Right lobe of liver (tissue), 6 donors: Measurements from ENCODE around the gene SERPINB2. TPM values are rescaled to one million over a fixed set of nuclear protein-coding genes. Genes with fewer than 3 reads are reported as not detected.

Source experiments
- ATAC-seq, 4 donors: fragments of 200-7000 bp; cut with Tn5 transposase; one replicate each; pipeline ENCODE4 v1.9.1; 2020; ENCODE audit warnings: mild to moderate bottlenecking in 4 of 4, moderate library complexity in 4 of 4
- DNase-seq, 3 donors: peaks; one replicate each; pipeline ENCODE4 v3.0.0-alpha.2; 2020
- H3K27ac ChIP-seq, 3 donors: fragments of 200-600 bp; one replicate each; pipeline ENCODE4 v1.8.0; 2022
- H3K27me3 ChIP-seq, 2 donors: fragments of 200-600 bp; one replicate each; pipeline ENCODE4 v1.8.0; 2022
- H3K36me3 ChIP-seq, 4 donors: fragments of 200-600 bp; sonication (generic) in 1 of 4; one replicate each; pipeline versions ENCODE4 v1.5.1 to v1.8.0; 2017 to 2022; ENCODE audit warnings: control low read depth in 1 of 4
- H3K4me1 ChIP-seq, 4 donors: fragments of 200-600 bp; sonication (generic) in 1 of 4; one replicate each; pipeline versions ENCODE4 v1.5.1 to v1.8.0; 2017 to 2022; ENCODE audit warnings: control low read depth in 1 of 4
- H3K4me3 ChIP-seq, 3 donors: fragments of 200-600 bp; one replicate each; pipeline ENCODE4 v1.8.0; 2022
- H3K9me3 ChIP-seq, 4 donors: fragments of 200-600 bp; sonication (generic) in 1 of 4; one replicate each; pipeline versions ENCODE4 v1.5.1 to v1.8.0; 2017 to 2022; ENCODE audit warnings: control low read depth in 1 of 4
- CTCF ChIP-seq, 4 donors: fragments of 200-600 bp in 3 of 4; fragments of 450-650 bp in 1 of 4; IDR thresholded peaks; one replicate each; pipeline versions ENCODE4 v1.5.1 to v1.8.0; 2016 to 2022; ENCODE audit warnings: antibody characterized with exemption in 4 of 4, mild to moderate bottlenecking in 2 of 4
- POLR2A ChIP-seq: fragments of 450-650 bp; IDR thresholded peaks from one replicate; pipeline ENCODE4 v1.6.1; 2017; ENCODE audit warnings: antibody characterized with exemption, mild to moderate bottlenecking
- WGBS: methylation state at CpG from one replicate; pipeline ENCODE4 v1.1.6; 2018; ENCODE audit warnings: low coverage, low lambda C conversion rate; ENCODE audit not compliant: insufficient coverage; ENCODE audit errors: missing lambda C conversion rate; 5-methylcytosine and 5-hydroxymethylcytosine counted together
- intact Hi-C, 2 donors: fragments of 100-400 bp; cut with DNase I; formaldehyde crosslinking; loops; one replicate each; pipeline versions ENCODE4 v1.11.2 to v1.14.1; 2022
- total RNA-seq, 6 experiments: library from RNA; depleted of rRNA in 2 of 6; stranded (reverse); fragments of >200 nt in 2 of 6; fragmentation: NEBNext Ultra II Directional in 3 of 6; extraction: Animal tissue kit (Norgen Biotek cat#: 25700) in 3 of 6; gene quantifications; one replicate each; pipeline versions ENCODE4 v1.1.0 to v1.2.4, GENCODE V29; 2016 to 2023
- donor health status: DM: no; HTN: yes; CAD: no.
- donor health status: DM: no; HTN: no; CAD: no.
- donor health status: DM: no; HTN: no; CAD: no.
- donor health status: DM: no; HTN: yes; CAD: no.
- donor health status: DM: no; HTN: yes; CAD: no.

The SERPINB2 gene
- total RNA-seq, 6 experiments from 2014 or later, result not detected

- 82% methylated on average over 3 of the region's 3 CpGs for WGBS
- ATAC-seq, result no peak
- Histone ChIP-seq H3K9me3 (no peaks in the 10 kb centered on the region), H3K36me3 (no peaks in the 10 kb centered on the region), H3K4me3 (no peak overlapping the region), H3K27ac (no peak overlapping the region), H3K27me3 (no peaks in the 10 kb centered on the region), H3K4me1 (peaks cover 0 to 8% (median 0%) of the 10 kb centered on the region in 4 donors)
- intact Hi-C loops, result no loop called here
- no peak for TF ChIP-seq CTCF (IDR thresholded peaks at IDR 0.05)
- TF ChIP-seq POLR2A, result no peak
- no peak for DNase-seq
Measured at GRCh38 chr18:63947051-63947790, 59.7 kb downstream of the SERPINB2 start.

GRCh38 chr18:63949068-63949737 lies 61.7 kb downstream of the SERPINB2 start, which contains the start of gene HMSD:
HMSD (plus strand) TSS chr18:63949301; CDS start chr18:63953456, 4,155 bp downstream.
- DNase-seq, result peak; percentile 63 to 77 (median 72)
- 18% methylated on average over 16 of the region's 35 CpGs for WGBS
- Histone ChIP-seq H3K4me1 (peaks cover 0 to 8% (median 0%) of the 10 kb centered on the region in 4 donors), H3K9me3 (no peaks in the 10 kb centered on the region), H3K36me3 (no peaks in the 10 kb centered on the region), H3K4me3 (peak within 1 kb of the TSS in 2 of 3 donors; percentile 29 to 44), H3K27ac (no peak within 1 kb of the TSS), H3K27me3 (no peaks in the 10 kb centered on the region)
- intact Hi-C loops, result no loop called here
- ATAC-seq, result peak; percentile 99 to 100 (median 100)
- TF ChIP-seq CTCF (IDR thresholded peaks at IDR 0.05) (peak; percentile 37 to 61 (median 46)), POLR2A (no peak)

GRCh38 chr18:63951302-63951705 lies 63.8 kb downstream of the SERPINB2 start:
- 68% methylated on average over 4 of the region's 4 CpGs for WGBS
- H3K36me3 ChIP-seq, result no peaks in the 10 kb centered on the region
- H3K27me3 ChIP-seq, result no peaks in the 10 kb centered on the region
- no peaks in the 10 kb centered on the region for H3K9me3 ChIP-seq
- H3K27ac ChIP-seq, result no peak overlapping the region
- ATAC-seq, result no peak
- H3K4me3 ChIP-seq, result no peak overlapping the region
- DNase-seq, result no peak
- intact Hi-C loops, result no loop called here
- H3K4me1 ChIP-seq, result peaks cover 0 to 8% (median 0%) of the 10 kb centered on the region in 4 donors
- no peak for TF ChIP-seq POLR2A
- TF ChIP-seq CTCF (IDR thresholded peaks at IDR 0.05), result no peak

Other genes starting within 250 kb of the SERPINB2 start
- gene SERPINB4, start 243.4 kb upstream of the SERPINB2 start, total RNA-seq, result not detected
- gene SERPINB3, start 225.8 kb upstream of the SERPINB2 start, total RNA-seq, result not detected
- gene SERPINB11, start 184.7 kb upstream of the SERPINB2 start, total RNA-seq, result not detected
- not detected for gene SERPINB7, start 112.3 kb upstream of the SERPINB2 start, total RNA-seq
- under 1 TPM in 1 of 6 experiments, not detected in 5; 0.24 TPM for gene SERPINB10, start 20.3 kb downstream of the SERPINB2 start, total RNA-seq
- gene HMSD, start 61.6 kb downstream of the SERPINB2 start, total RNA-seq, result under 1 TPM in 2 of 6 experiments, not detected in 4; 0.27 to 0.37 TPM
- gene SERPINB8, start 82.4 kb downstream of the SERPINB2 start, total RNA-seq, result 10 to 100 TPM in 4 of 6 experiments, 1 to 10 TPM in 2; 2.8 to 44.2 (median 16.8) TPM